Rectal smooth muscle tissue (tissue), 1 donor: ENCODE data around the gene GOLGA6L4.
"Not testable (repeated sequence)": the region's sequence is repeated elsewhere in the genome, so short reads cannot be mapped to it uniquely, and the experiment has no call there.

Source experiments
- H3K27ac ChIP-seq: one replicate; pipeline ENCODE4 v1.7.0; 2013; ENCODE audit warnings: low read depth, low read length, inconsistent platforms
- H3K27me3 ChIP-seq: one replicate; pipeline ENCODE4 v1.7.0; 2013; ENCODE audit warnings: low read length; ENCODE audit not compliant: control insufficient read depth, insufficient read depth
- H3K36me3 ChIP-seq: one replicate; pipeline ENCODE4 v1.7.0; 2013; ENCODE audit warnings: low read length; ENCODE audit not compliant: control insufficient read depth, insufficient read depth
- H3K4me1 ChIP-seq: one replicate; pipeline ENCODE4 v1.7.0; 2013; ENCODE audit warnings: low read length; ENCODE audit not compliant: control insufficient read depth, insufficient read depth
- H3K4me3 ChIP-seq: one replicate; pipeline ENCODE4 v1.7.0; 2013; ENCODE audit warnings: low read length
- H3K9ac ChIP-seq: one replicate; pipeline ENCODE4 v1.7.0; 2013; ENCODE audit warnings: low read length

GOLGA6L4 gene

DNA sequence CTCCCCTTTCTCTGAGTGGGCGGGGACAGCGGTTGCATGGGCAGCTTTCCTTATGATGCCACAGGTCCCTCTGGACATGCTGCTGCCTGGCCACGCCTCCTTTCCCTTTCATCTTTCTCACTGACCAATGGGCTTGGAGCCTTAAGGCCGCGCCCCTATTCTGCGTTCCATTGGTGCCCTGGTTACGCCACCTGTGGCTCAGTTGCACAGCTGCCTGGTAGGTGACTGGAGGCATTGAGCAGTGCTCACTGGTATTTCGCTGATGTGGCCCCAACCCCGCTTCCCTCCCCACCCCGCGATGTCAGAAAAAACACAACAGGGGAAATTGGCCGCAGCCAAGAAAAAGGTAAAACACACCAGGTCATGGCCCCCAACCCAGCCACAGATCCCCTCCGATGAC lies at the start of gene GOLGA6L4:
GOLGA6L4 (plus strand) TSS at position 201 of the 400 bp plus-strand sequence; CDS start at position 263, 62 bp downstream.
- H3K9ac ChIP-seq, H3K4me3 ChIP-seq, H3K4me1 ChIP-seq, H3K27ac ChIP-seq, H3K36me3 ChIP-seq, H3K27me3 ChIP-seq: not testable (repeated sequence)

DNA sequence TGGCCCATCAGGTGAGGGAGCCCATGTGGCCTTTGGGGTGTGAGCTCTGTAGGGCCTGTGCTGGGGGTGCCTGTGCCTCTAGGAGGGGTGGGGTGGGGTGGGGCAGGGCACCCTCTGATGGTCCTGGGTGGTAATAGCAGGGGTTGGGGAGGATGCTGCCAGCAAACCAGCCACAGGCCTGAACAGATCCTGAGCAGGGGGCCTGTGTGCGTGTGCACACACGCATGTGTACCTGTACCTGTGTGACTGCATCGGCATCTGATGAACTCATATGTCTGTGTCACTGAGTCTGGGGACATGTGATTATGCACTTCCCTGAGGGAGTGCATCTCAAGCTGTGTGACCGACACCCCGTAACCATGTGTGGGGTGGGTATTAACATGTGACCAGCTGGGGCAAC lies 42.6 kb upstream of the GOLGA6L4 start:
- not testable (repeated sequence) for H3K27ac ChIP-seq, H3K9ac ChIP-seq, H3K4me3 ChIP-seq, H3K4me1 ChIP-seq, H3K27me3 ChIP-seq, H3K36me3 ChIP-seq

GRCh38 chr15:84195603-84196002 lies 40.0 kb upstream of the GOLGA6L4 start:
- H3K27ac ChIP-seq, H3K36me3 ChIP-seq, H3K9ac ChIP-seq, H3K27me3 ChIP-seq, H3K4me1 ChIP-seq, H3K4me3 ChIP-seq: not testable (repeated sequence)

- not testable (repeated sequence) for H3K4me3 ChIP-seq, H3K27me3 ChIP-seq, H3K27ac ChIP-seq, H3K9ac ChIP-seq, H3K36me3 ChIP-seq, H3K4me1 ChIP-seq
These were observed 38.9 kb upstream of the GOLGA6L4 start for GRCh38 chr15:84196530-84197188.

DNA sequence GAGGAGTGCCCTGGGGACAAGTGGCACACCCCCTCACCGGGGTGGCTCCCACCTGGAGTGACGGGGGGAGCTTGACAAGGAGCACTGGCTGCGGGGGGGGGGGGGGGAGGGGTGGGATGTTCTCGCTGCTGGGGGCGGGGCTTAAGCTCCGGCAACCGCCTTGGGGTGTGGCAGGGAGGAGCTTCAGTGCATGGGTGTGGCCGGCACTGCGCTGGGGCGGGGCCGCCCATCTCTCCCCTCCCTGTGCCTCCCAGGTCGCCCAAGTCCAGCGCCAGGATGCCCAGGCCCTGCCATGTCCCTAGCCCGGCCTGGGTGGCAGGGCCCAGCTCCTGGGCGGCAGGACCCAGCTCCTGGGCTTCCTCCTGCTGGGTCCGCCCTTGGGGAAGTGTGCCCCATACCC lies 35.7 kb upstream of the GOLGA6L4 start:
- not testable (repeated sequence) for H3K9ac ChIP-seq, H3K36me3 ChIP-seq, H3K27me3 ChIP-seq, H3K27ac ChIP-seq, H3K4me3 ChIP-seq, H3K4me1 ChIP-seq

GRCh38 chr15:84246441-84246840 lies 10.9 kb downstream of the GOLGA6L4 start:
- H3K4me1 ChIP-seq, H3K36me3 ChIP-seq, H3K27me3 ChIP-seq, H3K27ac ChIP-seq, H3K4me3 ChIP-seq, H3K9ac ChIP-seq: not testable (repeated sequence)
